Raji (cell line): ENCODE data around the gene COL16A1.

ENCODE experiments used
- POLR2A ChIP-seq: IDR thresholded peaks from 2 replicates; pipeline ENCODE4 v1.6.1; 2011; ENCODE audit warnings: low read depth, low read length, control low read depth; ENCODE audit not compliant: insufficient read depth

COL16A1 gene

DNA sequence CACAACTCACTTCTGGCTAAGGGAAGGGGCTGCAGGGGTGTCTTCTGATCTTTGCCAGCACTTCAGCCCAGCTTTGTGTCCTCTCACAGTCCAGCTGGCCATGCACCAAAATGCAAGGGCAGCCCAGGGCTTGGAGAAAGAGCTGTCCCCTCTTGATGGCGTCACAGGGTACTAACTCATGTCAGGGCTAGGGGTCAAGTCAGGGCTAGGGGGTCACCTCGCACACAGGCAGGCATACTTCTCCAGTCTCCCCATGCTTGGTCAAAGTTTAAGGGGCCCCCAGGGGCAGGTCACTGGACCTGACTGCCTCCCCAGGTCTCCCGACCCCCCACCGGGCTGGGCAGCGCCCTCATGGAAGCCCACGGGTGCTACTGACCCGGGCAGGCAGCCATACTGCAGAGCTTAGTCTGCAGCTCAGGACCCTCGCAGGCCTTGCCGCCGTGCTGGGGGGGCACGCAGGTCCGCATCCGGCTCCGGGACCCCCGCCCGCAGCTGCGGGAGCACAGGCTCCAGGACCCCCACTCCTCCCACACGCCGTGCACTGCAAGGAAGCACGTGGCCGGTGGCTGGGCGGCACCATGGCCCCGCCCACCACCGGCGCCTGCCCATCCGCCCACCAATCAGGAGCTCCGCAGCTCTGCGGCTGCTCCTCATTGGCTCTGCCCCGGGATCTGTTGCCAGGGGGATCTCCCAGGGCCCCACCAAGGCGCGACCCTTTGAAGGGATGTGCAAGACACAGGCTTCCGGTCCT, 38.8 kb upstream of the COL16A1 start:
- no peak for TF ChIP-seq POLR2A

DNA sequence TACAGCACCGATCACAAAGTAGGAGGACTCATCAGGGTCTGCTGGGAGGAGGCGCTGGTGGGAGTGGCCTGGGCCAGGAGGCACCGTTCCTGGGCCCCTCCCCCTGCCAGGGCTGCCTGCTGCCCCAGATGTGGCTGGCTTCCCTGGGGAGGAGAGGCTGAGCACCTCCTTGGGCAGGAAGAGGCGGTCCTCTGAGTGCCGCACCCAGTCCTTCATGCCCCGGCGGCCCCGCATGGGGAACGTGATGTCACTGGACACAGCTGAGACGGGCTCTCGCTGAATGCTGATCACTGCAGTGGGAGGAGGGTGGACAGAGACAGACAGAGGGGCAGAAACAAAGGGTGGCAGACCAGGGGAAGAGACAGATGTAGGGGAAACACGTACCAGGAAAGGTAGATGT, 35.5 kb upstream of the COL16A1 start:
- TF ChIP-seq POLR2A: no peak

- no peak for TF ChIP-seq POLR2A
Observed at GRCh38 chr1:31736675-31737074, 32.9 kb upstream of the COL16A1 start.

GRCh38 chr1:31735571-31735970, 31.8 kb upstream of the COL16A1 start:
- no peak for TF ChIP-seq POLR2A

GRCh38 chr1:31734582-31735107, 30.8 kb upstream of the COL16A1 start:
- no peak for TF ChIP-seq POLR2A

GRCh38 chr1:31733389-31734219, 29.8 kb upstream of the COL16A1 start:
- TF ChIP-seq POLR2A: no peak

DNA sequence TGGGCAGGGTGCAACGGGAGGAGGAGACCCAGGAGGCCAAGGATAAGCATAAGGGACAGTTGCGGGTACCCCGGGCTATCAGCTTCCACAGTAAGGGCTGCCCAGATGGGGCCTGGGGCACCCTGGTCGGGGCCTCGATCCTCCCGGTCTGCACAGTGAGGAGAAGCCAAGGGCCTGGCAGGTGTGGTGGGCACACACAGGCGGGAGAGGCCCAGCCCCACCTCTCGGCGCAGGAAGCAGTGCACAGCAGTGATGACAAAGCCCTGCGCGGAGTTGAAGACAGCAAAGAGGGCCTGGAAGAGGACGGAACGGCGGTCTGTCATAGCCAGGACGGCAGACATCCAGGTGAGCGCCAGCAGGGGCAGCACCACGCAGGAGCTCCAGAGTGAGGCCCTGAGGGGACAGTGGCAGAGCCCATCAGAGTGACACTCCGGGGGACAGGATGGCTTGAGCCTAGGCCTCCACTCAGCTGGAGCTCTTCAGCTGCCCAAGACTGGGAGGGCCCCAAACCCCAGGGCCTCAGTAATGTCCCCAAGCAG, 29.0 kb upstream of the COL16A1 start:
- no peak for TF ChIP-seq POLR2A

DNA sequence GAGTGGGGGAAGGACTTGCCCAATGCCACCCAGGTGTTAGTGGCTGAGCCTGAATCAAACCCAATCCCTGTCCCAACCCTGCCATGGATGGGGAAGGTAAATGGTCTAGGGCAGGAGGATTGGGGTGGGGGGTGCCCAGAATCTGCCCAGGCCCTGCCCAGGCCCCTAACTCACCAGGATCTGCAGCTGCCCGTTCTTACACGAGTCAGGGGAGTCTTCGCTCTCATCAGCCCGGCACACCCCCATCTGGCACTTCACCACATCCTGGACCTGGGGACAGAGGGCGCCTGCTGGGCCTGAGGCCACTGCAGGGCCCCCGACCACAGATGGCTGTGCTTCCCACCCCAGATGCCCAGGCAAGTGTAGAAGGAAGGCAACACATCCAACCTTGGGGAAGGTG, 28.5 kb upstream of the COL16A1 start:
- no peak for TF ChIP-seq POLR2A

DNA sequence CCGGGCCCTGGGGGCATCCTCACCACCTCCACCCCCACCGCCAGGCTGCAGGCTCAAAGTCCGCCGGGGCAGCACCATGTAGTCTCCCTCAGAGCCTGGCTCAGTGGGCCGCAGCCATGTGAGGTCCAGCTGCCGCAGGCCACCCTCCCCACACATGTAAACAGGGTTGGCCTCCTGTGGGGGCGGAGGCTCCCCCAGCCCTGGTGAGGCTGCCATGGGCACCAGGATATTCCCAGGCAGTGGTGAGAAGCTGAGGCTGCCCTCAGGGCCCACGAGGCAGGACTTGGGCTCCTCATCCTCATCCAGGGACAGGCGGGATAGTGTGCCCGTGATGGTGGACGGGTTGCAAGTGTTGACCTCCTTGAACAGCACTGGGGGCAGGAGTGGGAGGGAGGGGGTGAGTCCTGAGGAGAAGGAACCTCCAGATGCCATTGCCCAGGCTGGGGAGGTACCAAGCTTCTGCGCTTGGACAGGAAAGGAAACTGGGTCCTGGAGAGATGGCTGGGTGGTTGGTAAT, 27.3 kb upstream of the COL16A1 start:
- TF ChIP-seq POLR2A: no peak

DNA sequence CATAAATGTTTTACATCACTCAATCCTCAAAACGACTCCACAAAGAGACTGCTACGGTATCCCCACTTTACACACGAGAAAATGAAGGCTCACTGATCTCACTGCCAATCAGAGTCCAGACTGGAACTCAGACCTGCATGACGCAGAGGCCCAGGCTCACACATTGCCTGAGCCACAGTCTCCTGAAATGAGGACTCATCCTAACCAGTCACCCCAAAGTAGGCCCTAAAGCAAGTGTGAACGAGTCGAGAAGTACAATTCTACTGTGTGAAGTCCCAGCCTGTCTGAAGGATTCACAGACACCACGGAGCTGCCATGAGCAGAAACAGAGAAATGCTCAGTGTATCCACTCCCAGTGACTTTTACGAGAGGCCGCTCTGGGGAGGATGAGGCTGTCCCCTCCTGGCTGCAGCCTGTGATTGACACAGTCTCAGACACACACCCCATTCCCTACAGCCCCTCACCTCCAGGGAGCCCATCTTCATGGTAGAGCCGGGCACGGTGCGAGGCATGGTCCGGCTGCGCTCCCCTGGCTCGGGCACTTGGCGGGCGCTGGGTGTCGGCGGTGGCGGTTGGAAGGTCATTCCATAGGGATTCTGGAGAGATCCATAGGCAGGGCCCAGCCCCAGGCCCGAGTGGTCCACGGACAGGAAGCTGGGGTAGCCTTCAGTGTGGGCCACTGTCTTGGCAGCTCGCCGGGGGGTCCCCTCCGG, 26.7 kb upstream of the COL16A1 start:
- TF ChIP-seq POLR2A: no peak

GRCh38 chr1:31727849-31728248, 24.0 kb upstream of the COL16A1 start:
- no peak for TF ChIP-seq POLR2A

GRCh38 chr1:31727195-31727594, 23.4 kb upstream of the COL16A1 start:
- TF ChIP-seq POLR2A: no peak

DNA sequence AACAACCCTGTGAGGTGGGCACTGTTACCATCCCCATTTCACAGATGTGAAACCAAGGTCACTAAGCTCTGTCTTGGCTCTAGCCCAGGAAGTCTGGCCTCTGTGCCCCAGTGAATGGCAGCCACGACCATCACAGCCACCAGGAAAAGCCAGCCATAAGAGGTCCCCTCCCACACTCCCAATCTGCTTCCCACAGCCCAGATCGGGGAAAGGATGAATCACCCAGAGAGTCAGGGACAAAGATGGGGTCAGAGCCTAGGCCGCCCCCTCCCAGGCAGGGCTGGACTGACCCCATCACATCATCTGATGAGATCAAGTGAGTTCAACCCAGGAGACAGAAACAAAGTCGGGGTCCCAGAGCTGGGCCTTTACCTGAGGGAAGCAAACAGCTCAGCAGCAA, 22.9 kb upstream of the COL16A1 start:
- TF ChIP-seq POLR2A: no peak

- no peak for TF ChIP-seq POLR2A
Observed at GRCh38 chr1:31725777-31726535, 22.1 kb upstream of the COL16A1 start.
